GM12873 (cell line): Measurements from ENCODE around the gene DIPK2A.

Source experiments
- TF ChIP-seq, protein P1 (sequence below): IDR thresholded peaks from 2 replicates; pipeline ENCODE4 v1.5.1; 2012; ENCODE audit warnings: low read depth, mild to moderate bottlenecking, moderate library complexity, low read length, control low read depth; ENCODE audit not compliant: insufficient read depth; ENCODE audit errors: missing control alignments

The DIPK2A gene

DNA sequence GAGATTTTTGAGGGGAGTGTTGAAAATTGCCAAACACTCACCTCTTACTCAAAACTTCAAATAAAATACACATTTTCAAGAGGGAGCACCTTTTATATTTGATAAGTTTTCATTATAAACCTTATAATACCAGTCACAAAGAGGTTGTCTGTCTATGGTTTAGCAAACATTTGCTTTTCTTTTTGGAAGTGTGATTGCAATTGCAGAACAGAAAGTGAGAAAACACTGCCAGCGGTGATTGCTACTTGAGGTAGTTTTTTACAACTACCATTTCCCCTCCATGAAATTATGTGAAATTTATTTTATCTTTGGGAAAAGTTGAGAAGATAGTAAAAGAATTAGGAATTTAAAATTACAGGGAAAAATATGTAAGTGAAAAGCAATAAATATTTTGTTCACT is 20.1 kb downstream of the DIPK2A start:
- TF ChIP-seq, protein P1, sequence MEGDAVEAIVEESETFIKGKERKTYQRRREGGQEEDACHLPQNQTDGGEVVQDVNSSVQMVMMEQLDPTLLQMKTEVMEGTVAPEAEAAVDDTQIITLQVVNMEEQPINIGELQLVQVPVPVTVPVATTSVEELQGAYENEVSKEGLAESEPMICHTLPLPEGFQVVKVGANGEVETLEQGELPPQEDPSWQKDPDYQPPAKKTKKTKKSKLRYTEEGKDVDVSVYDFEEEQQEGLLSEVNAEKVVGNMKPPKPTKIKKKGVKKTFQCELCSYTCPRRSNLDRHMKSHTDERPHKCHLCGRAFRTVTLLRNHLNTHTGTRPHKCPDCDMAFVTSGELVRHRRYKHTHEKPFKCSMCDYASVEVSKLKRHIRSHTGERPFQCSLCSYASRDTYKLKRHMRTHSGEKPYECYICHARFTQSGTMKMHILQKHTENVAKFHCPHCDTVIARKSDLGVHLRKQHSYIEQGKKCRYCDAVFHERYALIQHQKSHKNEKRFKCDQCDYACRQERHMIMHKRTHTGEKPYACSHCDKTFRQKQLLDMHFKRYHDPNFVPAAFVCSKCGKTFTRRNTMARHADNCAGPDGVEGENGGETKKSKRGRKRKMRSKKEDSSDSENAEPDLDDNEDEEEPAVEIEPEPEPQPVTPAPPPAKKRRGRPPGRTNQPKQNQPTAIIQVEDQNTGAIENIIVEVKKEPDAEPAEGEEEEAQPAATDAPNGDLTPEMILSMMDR: no peak

DNA sequence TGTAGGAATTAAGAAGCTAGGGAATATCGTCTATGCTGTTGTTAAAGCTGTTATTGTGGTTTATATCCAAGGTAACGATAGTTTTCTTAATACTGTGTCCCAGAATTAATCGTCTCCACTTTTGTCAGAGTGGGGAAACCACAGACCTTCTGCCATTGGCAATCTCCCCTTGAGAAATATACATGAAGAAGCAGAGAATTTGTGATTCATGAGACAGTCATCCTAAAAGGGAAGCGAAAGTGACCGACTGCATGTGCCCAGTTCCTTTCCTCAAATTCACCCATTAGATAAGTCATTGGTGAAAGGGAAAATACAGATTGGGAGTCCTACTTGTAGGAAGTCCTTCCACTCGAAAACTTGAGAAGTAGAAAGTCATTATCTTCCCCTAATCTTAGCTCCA is 26.6 kb downstream of the DIPK2A start:
- TF ChIP-seq, protein P1: no peak

DNA sequence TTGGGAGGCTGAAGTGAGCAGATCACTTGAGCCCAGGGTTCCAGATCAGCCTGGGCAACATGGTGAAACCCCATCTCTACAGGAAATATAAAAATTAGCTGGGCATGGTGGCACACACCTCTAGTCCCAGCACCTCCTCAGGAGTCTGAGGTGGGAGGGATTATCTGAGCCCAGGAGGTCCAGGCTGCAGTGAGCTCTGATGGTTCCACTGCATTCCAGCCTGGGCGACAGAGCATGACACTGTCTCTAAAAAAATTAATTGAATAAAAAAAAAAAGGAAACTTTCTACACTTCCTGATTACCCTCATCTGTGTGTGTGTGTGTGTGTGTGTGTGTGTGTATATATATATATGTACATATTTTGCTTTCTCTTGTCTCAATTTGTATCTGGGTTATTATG is 31.4 kb downstream of the DIPK2A start:
- TF ChIP-seq, protein P1: no peak

DNA sequence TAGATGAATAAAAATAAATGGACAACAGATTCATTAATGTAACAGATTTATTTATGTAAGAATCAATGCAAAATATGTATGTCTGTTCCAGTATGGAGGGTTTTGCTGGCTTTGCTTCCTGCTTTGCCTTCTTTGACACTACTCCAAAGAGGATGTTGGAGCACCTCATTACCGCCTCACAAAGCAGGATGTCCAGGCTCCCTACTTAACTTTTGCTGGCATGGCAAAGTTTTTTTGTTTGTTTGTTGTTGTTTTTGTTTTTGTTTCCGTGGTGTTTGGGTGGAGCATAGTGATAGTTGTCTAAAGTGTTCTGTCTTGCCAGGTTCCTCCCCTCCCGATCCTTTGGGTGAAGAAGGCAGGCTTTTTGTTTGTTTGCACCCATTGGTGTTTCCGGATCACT is 38.7 kb downstream of the DIPK2A start:
- TF ChIP-seq, protein P1: no peak

GRCh38 chr3:144011251-144011799 is 39.7 kb downstream of the DIPK2A start:
- TF ChIP-seq, protein P1: no peak

DNA sequence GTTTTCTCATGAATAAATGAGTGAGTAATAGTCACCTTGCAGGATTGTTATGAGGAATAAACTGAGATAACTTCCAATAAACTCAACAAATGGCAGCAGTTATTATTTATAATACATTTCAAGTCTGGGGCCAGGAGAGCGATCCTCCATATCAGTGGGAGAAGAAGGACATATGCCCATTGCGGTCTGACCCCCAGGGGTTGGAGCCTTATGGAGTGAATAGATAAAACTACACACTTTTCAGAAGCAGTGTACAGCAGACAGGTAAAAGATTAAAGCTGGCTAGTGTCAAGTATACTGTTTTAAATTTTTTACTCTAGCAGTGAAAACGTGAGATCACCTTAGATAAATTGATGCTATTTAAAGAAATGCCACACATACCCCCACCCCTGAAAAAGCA is 43.5 kb downstream of the DIPK2A start:
- TF ChIP-seq, protein P1: no peak

GRCh38 chr3:144018776-144019175 is 47.2 kb downstream of the DIPK2A start:
- TF ChIP-seq, protein P1: no peak
